Gastroesophageal sphincter (tissue), 4 donors: ENCODE results near the gene ARHGAP19. TPM values are rescaled to one million over a fixed set of nuclear protein-coding genes. Genes with fewer than 3 reads are reported as not detected.

Experiments
- ATAC-seq: fragments of 150-250 bp; one replicate; pipeline ENCODE4 v1.9.1; 2016; ENCODE audit warnings: mild to moderate bottlenecking, moderate library complexity
- H3K27ac ChIP-seq, 4 donors: fragments of 200-600 bp; sonication (generic) in 3 of 4; 1 replicate in 3 of 4; 2 replicates in 1 of 4; pipeline ENCODE4 v1.5.1; 2016 to 2019
- H3K27me3 ChIP-seq: fragments of 200-600 bp; sonication (generic); one replicate; pipeline ENCODE4 v1.5.1; 2019
- H3K36me3 ChIP-seq, 2 donors: fragments of 200-600 bp; sonication (generic); one replicate each; pipeline ENCODE4 v1.5.1; 2019; ENCODE audit warnings: control low read depth in 1 of 2
- H3K4me1 ChIP-seq, 3 donors: fragments of 200-600 bp; sonication (generic); 1 replicate in 2 of 3; 2 replicates in 1 of 3; pipeline ENCODE4 v1.5.1; 2016 to 2019; ENCODE audit warnings: control low read depth in 2 of 3
- H3K4me3 ChIP-seq, 2 donors: fragments of 200-600 bp; sonication (generic); one replicate each; pipeline ENCODE4 v1.5.1; 2019; ENCODE audit warnings: mild to moderate bottlenecking in 1 of 2, moderate library complexity in 1 of 2
- H3K9me3 ChIP-seq, 3 donors: fragments of 200-600 bp; sonication (generic); one replicate each; pipeline ENCODE4 v1.5.1; 2017 to 2019; ENCODE audit warnings: control low read depth in 2 of 3
- EP300 ChIP-seq: sonication (generic); formaldehyde crosslinking; IDR thresholded peaks from one replicate; pipeline ENCODE4 v1.6.1; 2017; ENCODE audit warnings: antibody characterized with exemption, mild to moderate bottlenecking
- POLR2A ChIP-seq, 2 donors: fragments of 450-650 bp; IDR thresholded peaks; one replicate each; pipeline ENCODE4 v1.6.1; 2017; ENCODE audit warnings: antibody characterized with exemption in 2 of 2, mild to moderate bottlenecking in 2 of 2, moderate library complexity in 1 of 2
- POLR2AphosphoS5 ChIP-seq: sonication (generic); formaldehyde crosslinking; IDR thresholded peaks from one replicate; pipeline ENCODE4 v1.6.1; 2017; ENCODE audit warnings: antibody characterized with exemption
- WGBS, 2 donors: methylation state at CpG; one replicate each; pipeline ENCODE4 v1.1.5; 2018; ENCODE audit warnings: low coverage in 1 of 2; 5-methylcytosine and 5-hydroxymethylcytosine counted together
- total RNA-seq, 4 donors: library from RNA; depleted of rRNA; stranded (reverse); fragments of >200 nt; gene quantifications; one replicate each; pipeline ENCODE4 v1.1.0, GENCODE V29; 2016
- TF ChIP-seq, protein P1 (sequence below), 4 experiments: fragments of 200-600 bp in 2 of 4; fragments of 450-650 bp in 2 of 4; sonication (generic) in 1 of 4; IDR thresholded peaks; one replicate each; pipeline ENCODE4 v1.5.1; 2017 to 2019; ENCODE audit warnings: antibody characterized with exemption in 4 of 4, mild to moderate bottlenecking in 2 of 4, moderate library complexity in 2 of 4

The ARHGAP19 gene
- total RNA-seq, 4 donors from 2014 or later: 3.2 to 6.7 (median 5.0) TPM

DNA sequence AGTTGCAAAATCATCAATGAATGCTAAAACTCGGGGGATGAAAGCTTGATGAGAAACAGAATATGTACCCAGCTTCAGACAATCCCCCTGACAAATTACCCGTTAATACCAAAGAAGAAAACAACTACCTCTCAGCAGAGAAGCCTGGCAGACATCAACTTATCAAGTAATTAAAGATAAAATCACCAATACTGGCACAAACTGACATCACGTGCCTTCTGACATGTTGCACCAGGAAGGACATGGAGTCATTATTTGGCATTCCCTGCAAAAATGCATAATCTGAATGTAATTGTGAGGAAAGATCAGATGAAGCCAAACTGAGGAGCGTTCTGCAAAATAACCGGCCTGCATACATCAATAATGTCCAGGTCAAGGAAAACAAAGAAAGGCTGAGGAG is 114.4 kb downstream of the ARHGAP19 start:
- peaks cover 0 to 8% (median 0%) of the 10 kb centered on the region in 3 donors for H3K4me1 ChIP-seq
- no peak overlapping the region for H3K4me3 ChIP-seq
- H3K36me3 ChIP-seq: no peaks in the 10 kb centered on the region
- no peak for TF ChIP-seq POLR2A (IDR thresholded peaks at IDR 0.05)
- TF ChIP-seq, protein P1, sequence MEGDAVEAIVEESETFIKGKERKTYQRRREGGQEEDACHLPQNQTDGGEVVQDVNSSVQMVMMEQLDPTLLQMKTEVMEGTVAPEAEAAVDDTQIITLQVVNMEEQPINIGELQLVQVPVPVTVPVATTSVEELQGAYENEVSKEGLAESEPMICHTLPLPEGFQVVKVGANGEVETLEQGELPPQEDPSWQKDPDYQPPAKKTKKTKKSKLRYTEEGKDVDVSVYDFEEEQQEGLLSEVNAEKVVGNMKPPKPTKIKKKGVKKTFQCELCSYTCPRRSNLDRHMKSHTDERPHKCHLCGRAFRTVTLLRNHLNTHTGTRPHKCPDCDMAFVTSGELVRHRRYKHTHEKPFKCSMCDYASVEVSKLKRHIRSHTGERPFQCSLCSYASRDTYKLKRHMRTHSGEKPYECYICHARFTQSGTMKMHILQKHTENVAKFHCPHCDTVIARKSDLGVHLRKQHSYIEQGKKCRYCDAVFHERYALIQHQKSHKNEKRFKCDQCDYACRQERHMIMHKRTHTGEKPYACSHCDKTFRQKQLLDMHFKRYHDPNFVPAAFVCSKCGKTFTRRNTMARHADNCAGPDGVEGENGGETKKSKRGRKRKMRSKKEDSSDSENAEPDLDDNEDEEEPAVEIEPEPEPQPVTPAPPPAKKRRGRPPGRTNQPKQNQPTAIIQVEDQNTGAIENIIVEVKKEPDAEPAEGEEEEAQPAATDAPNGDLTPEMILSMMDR (IDR thresholded peaks at IDR 0.05): no peak
- TF ChIP-seq EP300: no peak
- no peak for TF ChIP-seq POLR2AphosphoS5
- 55 to 58% methylated on average over 3 to 5 of the region's 5 CpGs for WGBS, 2 donors
- no peak overlapping the region for H3K27ac ChIP-seq
- H3K9me3 ChIP-seq: no peaks in the 10 kb centered on the region
- peaks cover 59% of the 10 kb centered on the region for H3K27me3 ChIP-seq
- ATAC-seq: no peak

DNA sequence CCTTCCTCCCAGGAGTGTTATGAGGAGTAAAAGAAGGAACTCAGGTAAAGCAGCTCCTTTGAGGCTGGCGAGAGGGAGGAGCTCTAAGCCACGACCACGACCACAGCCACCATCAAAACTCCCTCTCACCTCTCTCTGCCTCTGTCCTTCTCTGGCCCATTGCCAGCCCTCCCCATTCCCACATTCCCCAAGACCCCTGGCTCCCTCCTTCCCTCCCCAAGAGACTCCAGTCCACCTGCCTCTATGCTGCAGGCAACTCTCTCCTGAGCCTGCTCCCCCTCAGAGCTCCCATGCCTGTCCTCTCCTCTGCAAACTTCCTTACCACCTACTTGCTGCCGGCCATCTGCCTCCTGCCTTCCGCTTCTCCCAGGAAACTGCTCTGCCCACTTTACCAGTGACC is 116.2 kb downstream of the ARHGAP19 start:
- H3K27ac ChIP-seq: no peak overlapping the region
- H3K4me1 ChIP-seq: peaks cover 0 to 8% (median 0%) of the 10 kb centered on the region in 3 donors
- H3K9me3 ChIP-seq: no peaks in the 10 kb centered on the region
- 69 to 79% methylated on average over 5 of the region's 5 CpGs for WGBS, 2 donors
- TF ChIP-seq POLR2AphosphoS5 (no peak), EP300 (no peak), POLR2A (IDR thresholded peaks at IDR 0.05) (no peak)
- TF ChIP-seq, protein P1 (IDR thresholded peaks at IDR 0.05): no peak
- no peaks in the 10 kb centered on the region for H3K36me3 ChIP-seq
- H3K4me3 ChIP-seq: no peak overlapping the region
- H3K27me3 ChIP-seq: peaks cover 67% of the 10 kb centered on the region
- ATAC-seq: no peak

DNA sequence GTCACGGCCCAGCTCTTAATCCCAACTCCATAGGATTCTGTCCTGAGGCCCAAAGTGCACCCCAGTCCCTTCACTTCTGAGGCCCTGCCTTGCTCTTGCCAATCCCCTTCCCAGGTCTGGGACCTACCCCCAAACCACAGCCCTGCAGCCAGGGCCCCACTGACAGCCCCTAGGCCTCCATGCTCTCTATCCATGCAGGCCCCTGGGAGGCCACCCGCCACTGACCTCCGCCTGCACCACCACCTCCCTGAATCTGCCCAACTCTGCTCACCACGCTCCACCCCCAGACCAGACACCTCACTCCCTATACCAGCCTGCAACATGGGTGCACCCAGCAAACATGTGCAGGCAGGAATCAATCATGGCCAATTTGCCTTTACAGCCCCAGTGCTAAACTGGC is 116.9 kb downstream of the ARHGAP19 start:
- no peaks in the 10 kb centered on the region for H3K36me3 ChIP-seq
- 94 to 100% methylated on average over 1 to 4 of the region's 4 CpGs for WGBS, 2 donors
- H3K9me3 ChIP-seq: no peaks in the 10 kb centered on the region
- peaks cover 0 to 8% (median 0%) of the 10 kb centered on the region in 3 donors for H3K4me1 ChIP-seq
- no peak for ATAC-seq
- H3K27me3 ChIP-seq: peaks cover 67% of the 10 kb centered on the region
- no peak for TF ChIP-seq POLR2A (IDR thresholded peaks at IDR 0.05)
- TF ChIP-seq, protein P1 (IDR thresholded peaks at IDR 0.05): no peak
- no peak for TF ChIP-seq EP300
- TF ChIP-seq POLR2AphosphoS5: no peak
- H3K27ac ChIP-seq: no peak overlapping the region
- H3K4me3 ChIP-seq: no peak overlapping the region

DNA sequence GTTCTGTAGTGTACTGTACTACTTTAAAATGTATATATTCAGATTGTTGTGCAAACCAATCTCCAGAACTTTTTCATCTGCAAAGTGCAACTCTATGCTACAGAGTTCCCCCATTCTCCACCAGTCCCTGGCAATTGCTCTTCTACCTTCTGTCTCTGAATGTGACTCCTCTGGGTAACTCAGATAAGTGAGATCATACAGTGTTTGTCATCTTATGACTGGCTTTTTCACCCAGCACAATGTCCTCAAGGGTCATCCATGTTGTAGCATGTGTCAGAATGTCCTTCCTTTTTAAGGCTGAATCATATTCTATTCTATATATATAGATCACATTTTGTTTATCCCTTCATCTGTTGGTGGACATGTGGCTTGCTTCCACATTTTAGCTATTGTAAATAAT is 117.5 kb downstream of the ARHGAP19 start:
- no peaks in the 10 kb centered on the region for H3K9me3 ChIP-seq
- ATAC-seq: no peak
- H3K4me3 ChIP-seq: no peak overlapping the region
- peaks cover 0 to 7% (median 0%) of the 10 kb centered on the region in 3 donors for H3K4me1 ChIP-seq
- H3K27ac ChIP-seq: no peak overlapping the region
- TF ChIP-seq POLR2AphosphoS5: no peak
- H3K27me3 ChIP-seq: peaks cover 67% of the 10 kb centered on the region
- H3K36me3 ChIP-seq: no peaks in the 10 kb centered on the region

DNA sequence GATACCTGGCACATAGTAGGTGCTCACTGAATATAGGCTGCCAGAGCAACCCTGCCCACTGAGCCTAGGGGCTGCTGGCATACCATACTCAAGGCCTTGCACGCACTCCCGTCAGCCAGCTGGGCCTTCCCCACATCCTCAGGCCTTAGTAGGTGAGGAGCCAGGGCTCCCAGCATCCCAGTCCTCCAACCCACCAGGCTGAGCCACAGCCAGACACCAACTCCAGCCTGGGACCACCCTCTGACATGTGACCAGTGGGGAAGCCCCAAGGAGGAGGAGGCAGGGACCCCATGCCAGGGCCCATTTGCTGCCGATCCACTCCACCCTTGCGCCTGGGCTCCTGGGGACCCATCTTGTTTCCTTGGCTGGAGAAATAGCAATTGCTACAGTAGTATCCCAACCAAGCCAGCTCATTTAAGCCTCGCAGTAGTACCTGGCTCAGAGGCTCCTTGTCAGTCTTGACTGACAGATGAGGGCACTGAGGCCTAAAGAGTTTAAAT is 118.1 kb downstream of the ARHGAP19 start:
- WGBS, 2 donors: 100% methylated on average over 1 of the region's 5 CpGs; no CpG with 5 or more reads in 1 of the 2 donors

More for the DNA sequence above, 118.1 kb downstream of the ARHGAP19 start:
- no peak for ATAC-seq
- peaks cover 0 to under 1% (median 0%) of the 10 kb centered on the region in 3 donors for H3K4me1 ChIP-seq
- H3K27me3 ChIP-seq: peaks cover 65% of the 10 kb centered on the region
- no peaks in the 10 kb centered on the region for H3K9me3 ChIP-seq
- H3K27ac ChIP-seq: no peak overlapping the region
- no peak overlapping the region for H3K4me3 ChIP-seq
- TF ChIP-seq EP300 (no peak), POLR2A (IDR thresholded peaks at IDR 0.05) (no peak), POLR2AphosphoS5 (no peak)
- TF ChIP-seq, protein P1 (IDR thresholded peaks at IDR 0.05): no peak
- no peaks in the 10 kb centered on the region for H3K36me3 ChIP-seq
